Endometrial microvascular endothelial cells (primary cell): ENCODE data around the gene HNRNPUL1. TPM values are rescaled to one million over a fixed set of nuclear protein-coding genes. Genes with fewer than 3 reads are reported as not detected.

Source experiments
- in situ Hi-C: cut with HindIII; loops from 2 replicates; pipeline ENCODE4 v1.10.0; 2017; ENCODE audit warnings: low sequenced_read_pairs, low pct_unique_long_range_greater_than_20kb; ENCODE audit errors: inconsistent ontology term
- total RNA-seq: library from RNA; depleted of rRNA; stranded (reverse); fragments of >200 nt; gene quantifications from one replicate; pipeline ENCODE4 v1.2.3, GENCODE V29; 2015; ENCODE audit errors: inconsistent ontology term

The HNRNPUL1 gene
- total RNA-seq, 1 donor from 2014 or later = 141 TPM

GRCh38 chr19:41232686-41233085, 31.5 kb upstream of the HNRNPUL1 start:
- in situ Hi-C loops = no loop called here

- in situ Hi-C loops = no loop called here
Observed at GRCh38 chr19:41233748-41234240, 30.4 kb upstream of the HNRNPUL1 start.

DNA sequence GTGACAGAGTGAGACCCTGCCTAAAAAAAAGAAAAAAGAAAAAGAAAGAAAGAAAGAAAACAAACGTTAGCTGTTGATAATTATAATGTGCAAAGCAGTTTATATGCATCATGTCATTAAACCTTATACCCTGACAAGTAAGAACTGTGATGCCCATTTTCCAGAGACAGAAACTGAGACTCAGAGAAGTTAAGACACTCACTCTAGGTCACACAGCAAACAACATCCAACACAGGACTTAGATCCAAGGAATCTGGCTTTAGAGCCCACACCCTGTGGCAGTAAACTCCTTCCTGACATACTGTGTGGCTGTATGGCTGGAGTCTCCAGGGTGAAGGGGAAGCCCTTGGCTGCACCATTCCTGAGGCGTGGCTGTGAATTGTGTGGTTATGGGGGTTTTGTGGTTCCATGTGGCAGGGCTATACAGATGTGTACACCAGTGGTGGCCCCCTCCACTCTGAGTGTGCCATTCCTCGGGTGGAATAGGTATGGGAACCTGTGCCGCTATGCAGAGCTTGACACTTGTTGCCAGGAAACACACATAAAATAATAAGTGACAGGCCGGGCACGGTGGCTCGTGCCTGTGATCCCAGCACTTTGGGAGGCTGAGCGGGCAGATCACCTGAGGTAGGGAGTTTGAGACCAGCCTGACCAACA, 29.5 kb upstream of the HNRNPUL1 start:
- in situ Hi-C loops = no loop called here

- in situ Hi-C loops = no loop called here
Observed at GRCh38 chr19:41235480-41235879, 28.7 kb upstream of the HNRNPUL1 start.

- in situ Hi-C loops = no loop called here
Observed at GRCh38 chr19:41238244-41238643, 25.9 kb upstream of the HNRNPUL1 start.

DNA sequence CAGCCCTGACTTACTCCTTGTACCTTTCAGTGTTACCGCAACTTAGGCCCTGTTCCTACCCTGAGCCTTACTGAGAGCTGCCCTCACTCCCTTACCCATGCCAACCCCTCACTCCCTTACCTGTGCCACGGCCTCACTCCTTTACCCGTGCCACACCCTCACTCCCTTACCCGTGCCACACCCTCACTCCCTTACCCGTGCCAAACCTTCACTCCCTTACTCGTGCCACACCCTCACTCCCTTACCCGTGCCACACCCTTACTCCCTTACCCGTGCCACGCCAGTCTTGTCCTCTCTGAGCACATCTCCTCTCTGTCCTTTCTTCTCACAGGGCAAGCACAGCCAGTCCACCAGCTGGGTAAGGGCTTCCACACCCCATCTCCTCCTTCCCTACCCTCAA, 24.8 kb upstream of the HNRNPUL1 start:
- in situ Hi-C loops = no loop called here

DNA sequence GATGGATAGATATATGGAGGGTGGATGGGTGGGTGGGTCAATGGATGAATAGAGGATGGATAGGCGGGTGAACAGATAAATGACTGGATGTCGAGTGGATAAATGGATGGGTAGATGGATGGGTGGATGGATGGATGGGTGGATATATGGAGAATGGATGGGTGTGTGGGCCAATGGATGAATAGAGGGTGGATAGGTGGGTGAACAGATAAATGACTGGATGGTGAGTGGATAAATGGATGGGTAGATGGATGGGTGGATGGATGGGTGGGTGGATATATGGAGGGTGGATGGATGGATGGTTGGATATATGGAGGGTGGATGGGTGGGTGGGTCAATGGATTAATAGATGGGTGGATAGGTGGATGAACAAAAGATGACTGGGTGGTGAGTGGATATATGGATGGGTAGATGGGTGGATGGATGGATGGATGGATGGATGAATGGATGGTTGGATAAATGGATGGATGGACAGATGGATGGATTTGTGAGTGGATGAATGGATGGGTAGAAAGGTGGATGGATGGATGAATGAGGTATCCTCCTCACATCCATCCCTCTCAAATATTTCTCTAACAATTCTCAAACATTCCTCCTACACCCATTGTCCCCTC, 24.1 kb upstream of the HNRNPUL1 start:
- in situ Hi-C loops = no loop called here

DNA sequence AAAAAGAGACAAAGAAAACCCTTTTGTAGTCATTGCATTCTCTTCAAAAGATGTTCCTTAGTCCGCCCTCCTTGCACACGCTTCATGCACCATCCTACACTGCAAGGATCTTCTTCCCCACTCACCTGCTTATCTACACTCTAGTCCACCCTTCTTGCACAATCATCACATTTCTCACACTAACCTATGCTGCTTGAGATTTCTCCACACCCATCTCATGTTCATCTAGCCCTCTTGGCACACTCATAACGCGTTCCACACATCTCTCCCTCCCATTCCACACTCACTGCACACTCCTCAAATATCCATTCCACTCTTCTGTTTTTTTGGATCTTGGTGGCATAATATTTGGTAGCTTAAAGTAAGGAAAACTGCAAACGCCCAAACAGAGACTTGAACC, 22.3 kb upstream of the HNRNPUL1 start:
- in situ Hi-C loops = no loop called here

DNA sequence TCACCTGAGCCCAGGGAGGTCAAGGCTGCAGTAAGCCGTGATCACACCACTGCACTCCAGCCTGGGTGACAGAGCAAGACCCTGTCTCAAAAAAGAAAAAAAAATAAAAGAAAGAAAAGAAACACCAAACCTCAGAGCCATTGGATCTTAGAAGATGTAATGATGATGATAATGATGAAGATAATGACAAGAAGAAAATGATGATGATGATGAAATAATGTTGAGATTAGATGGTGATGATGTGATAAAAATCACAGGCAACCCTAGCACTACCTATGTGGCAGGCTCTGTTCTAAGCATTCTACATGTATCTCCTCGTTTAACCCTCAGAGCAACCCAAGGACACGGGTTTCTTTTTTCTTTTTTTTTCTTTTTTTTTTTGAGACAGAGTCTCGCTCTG, 20.1 kb upstream of the HNRNPUL1 start:
- in situ Hi-C loops = no loop called here

DNA sequence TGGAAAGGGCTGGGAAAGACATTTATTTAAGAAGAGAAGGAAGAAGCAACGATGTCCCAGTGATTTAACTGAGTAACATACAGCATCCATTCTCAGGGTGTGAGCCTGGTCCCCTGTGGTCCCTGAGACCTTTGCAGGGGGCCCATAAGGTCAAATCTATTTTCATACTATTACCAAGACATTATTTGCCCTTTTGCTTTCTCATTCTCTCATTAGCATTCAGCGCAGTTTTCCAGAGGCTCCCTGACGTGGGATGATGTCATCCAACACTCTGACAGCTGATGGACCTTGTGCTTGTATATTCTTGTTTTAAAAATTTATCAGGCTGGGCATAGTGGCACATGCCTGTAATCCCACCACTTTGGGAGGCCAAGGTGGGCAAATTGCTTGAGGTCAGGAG, 18.3 kb upstream of the HNRNPUL1 start:
- in situ Hi-C loops = no loop called here

GRCh38 chr19:41248895-41249294, 15.3 kb upstream of the HNRNPUL1 start:
- in situ Hi-C loops = no loop called here

DNA sequence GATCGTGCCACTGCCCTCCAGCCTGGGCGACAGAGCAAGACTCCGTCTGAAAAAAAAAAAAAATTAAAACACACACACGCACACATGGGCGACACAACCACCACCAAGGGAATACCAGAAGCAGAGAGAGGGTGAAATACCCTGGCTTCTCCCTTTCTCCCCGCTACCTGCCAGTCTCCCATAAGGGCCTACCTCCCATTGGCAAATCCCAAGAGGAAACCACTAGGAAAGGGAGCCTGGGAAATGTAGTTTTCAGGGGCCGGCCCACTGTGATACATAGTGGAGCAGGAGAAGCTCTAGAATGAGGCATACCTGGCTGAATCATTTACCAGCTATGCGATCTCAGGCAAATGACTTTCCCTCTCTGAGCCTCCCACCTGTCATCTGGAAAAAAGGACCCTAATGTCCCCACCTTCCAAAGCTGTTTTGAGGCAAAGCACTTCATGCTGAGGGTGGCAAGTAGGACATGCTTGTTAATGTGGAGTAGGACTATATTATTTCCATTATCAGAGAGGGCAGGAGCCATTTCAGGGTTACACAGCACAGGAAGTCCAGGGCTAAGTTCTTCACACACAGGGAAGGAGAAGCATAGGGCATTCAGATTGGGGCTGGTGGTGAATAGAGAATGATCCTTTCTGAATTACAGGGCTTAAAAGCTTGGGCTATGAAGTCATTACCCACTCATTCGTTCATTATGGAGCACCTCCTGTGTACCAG, 14.3 kb upstream of the HNRNPUL1 start:
- in situ Hi-C loops = no loop called here

- in situ Hi-C loops = no loop called here
Observed at GRCh38 chr19:41253660-41254059, 10.5 kb upstream of the HNRNPUL1 start.

DNA sequence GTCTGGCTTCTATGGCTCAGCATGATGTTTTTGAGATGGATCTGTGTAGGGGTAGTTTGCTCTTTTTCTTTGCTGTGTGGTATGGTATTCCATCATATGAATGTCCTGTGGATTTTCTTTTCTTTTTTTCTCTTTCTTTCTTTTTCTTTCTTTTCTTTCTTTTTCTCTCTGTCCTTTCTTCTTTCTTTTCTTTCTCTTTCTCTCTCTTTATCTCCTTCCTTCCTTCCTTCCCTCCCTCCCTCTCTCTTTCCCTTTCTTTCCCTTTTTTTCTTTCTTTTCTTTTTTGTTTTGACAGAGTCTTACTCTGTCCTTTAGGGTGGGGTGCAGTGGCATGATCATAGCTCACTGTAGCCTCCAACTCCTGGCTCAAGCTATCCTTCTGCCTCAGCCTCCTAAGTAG, 9.0 kb upstream of the HNRNPUL1 start:
- in situ Hi-C loops = no loop called here

- in situ Hi-C loops = no loop called here
Observed at GRCh38 chr19:41261474-41262190, 2.5 kb upstream of the HNRNPUL1 start.

DNA sequence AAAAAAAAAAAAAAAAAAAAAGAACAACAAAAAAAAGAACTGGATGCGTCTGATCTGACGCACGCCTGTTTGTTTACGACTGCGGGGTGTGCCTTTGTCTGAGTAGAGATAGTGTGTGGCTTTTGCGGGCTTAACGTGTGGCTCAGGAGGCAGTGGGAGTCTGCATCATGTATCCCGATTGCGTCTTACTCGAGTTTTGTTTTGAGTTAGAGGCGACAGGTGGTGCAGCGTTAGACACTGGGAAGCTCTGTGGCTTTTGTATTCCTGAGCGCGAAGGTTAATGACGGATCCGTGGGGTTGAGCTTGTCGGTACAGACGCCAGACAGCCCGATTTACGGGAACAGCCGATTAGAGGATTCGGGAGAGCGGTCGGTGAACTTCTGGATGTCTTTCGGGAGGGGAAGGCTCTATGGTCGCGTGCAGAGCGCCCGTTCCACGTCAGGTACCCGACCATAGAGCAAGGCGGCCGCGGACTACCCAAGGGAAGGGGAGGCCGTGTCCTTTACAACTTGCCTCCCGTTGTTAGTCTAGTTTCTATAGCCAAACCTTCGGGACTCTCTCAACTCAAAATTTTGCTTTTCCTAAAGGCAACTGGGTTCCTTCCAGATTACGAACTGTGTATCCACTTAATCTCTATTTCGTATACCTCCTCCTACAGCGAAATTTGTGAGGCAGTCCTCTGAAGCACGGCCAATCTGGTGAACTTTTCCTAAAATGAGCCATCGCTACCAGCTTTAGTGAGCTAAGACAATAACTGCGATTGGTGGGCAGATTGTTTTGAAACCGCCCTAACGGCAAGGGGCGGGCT, 926 bp upstream of the HNRNPUL1 start:
- in situ Hi-C loops = no loop called here

- in situ Hi-C loops = no loop called here
Observed at GRCh38 chr19:41264581-41265394, 616 bp downstream of the HNRNPUL1 start.
